HG02938 (cell line): ENCODE measurements around the gene CHST11.
"Not testable (repeated sequence)": the region's sequence is repeated elsewhere in the genome, so short reads cannot be mapped to it uniquely, and the experiment has no call there.

ENCODE experiments used
- ATAC-seq: cut with Tn5 transposase; IDR thresholded peaks from one replicate; pipeline ENCODE4 v1.9.1; 2021; ENCODE audit warnings: mild to moderate bottlenecking, moderate library complexity; ENCODE audit not compliant: unreplicated experiment

The CHST11 gene

GRCh38 chr12:104522985-104523722, 66.4 kb downstream of the CHST11 start:
- ATAC-seq, result no peak

- ATAC-seq, result no peak
These were observed 67.5 kb downstream of the CHST11 start for GRCh38 chr12:104524034-104524832.

- no peak for ATAC-seq
These were observed 69.6 kb downstream of the CHST11 start for GRCh38 chr12:104526320-104526719.

- no peak for ATAC-seq
These were observed 70.0 kb downstream of the CHST11 start for GRCh38 chr12:104526751-104527150.

- ATAC-seq, result not testable (repeated sequence)
These were observed 70.9 kb downstream of the CHST11 start for GRCh38 chr12:104527653-104528052.

- no peak for ATAC-seq
These were observed 72.6 kb downstream of the CHST11 start for GRCh38 chr12:104529130-104529874.

- no peak for ATAC-seq
These were observed 75.9 kb downstream of the CHST11 start for GRCh38 chr12:104532636-104533035.

GRCh38 chr12:104533134-104533533, 76.4 kb downstream of the CHST11 start:
- ATAC-seq, result no peak

- no peak for ATAC-seq
These were observed 77.6 kb downstream of the CHST11 start for GRCh38 chr12:104534162-104534856.

GRCh38 chr12:104534857-104535248, 78.1 kb downstream of the CHST11 start:
- ATAC-seq, result no peak

- ATAC-seq, result no peak
These were observed 78.6 kb downstream of the CHST11 start for GRCh38 chr12:104535369-104535768.

GRCh38 chr12:104536841-104537240, 80.1 kb downstream of the CHST11 start:
- no peak for ATAC-seq

- ATAC-seq, result no peak
These were observed 81.3 kb downstream of the CHST11 start for GRCh38 chr12:104538056-104538455.

GRCh38 chr12:104538891-104539462, 82.2 kb downstream of the CHST11 start:
- ATAC-seq, result no peak

- ATAC-seq, result no peak
These were observed 88.1 kb downstream of the CHST11 start for GRCh38 chr12:104544836-104545235.

GRCh38 chr12:104546575-104546974, 89.8 kb downstream of the CHST11 start:
- no peak for ATAC-seq

- no peak for ATAC-seq
These were observed 90.5 kb downstream of the CHST11 start for GRCh38 chr12:104547235-104547634.

- ATAC-seq, result no peak
These were observed 93.2 kb downstream of the CHST11 start for GRCh38 chr12:104549815-104550480.

GRCh38 chr12:104551313-104551931, 94.7 kb downstream of the CHST11 start:
- no peak for ATAC-seq

GRCh38 chr12:104553421-104553820, 96.7 kb downstream of the CHST11 start:
- no peak for ATAC-seq
